Endodermal cell (in vitro differentiated cells): Measurements from ENCODE around the gene CD70. TPM values are rescaled to one million over a fixed set of nuclear protein-coding genes. Genes with fewer than 3 reads are reported as not detected.
A peak's percentile ranks its signal among the peaks of the same experiment; 100 is the strongest.
"Not testable (repeated sequence)": the region's sequence is repeated elsewhere in the genome, so short reads cannot be mapped to it uniquely, and the experiment has no call there.

ENCODE experiments used
- DNase-seq: peaks from one replicate; pipeline ENCODE4 v3.0.0-alpha.2; 2017
- H3K27ac ChIP-seq: 2 replicates; pipeline ENCODE4 v1.5.1; 2013; ENCODE audit warnings: mild to moderate bottlenecking, low read depth, low read length, moderate library complexity
- H3K27me3 ChIP-seq: 2 replicates; pipeline ENCODE4 v1.6.1; 2013; ENCODE audit warnings: mild to moderate bottlenecking, low read length, moderate library complexity; ENCODE audit not compliant: insufficient read depth, control insufficient read depth, poor library complexity, severe bottlenecking
- H3K36me3 ChIP-seq: 2 replicates; pipeline ENCODE4 v1.7.0; 2013; ENCODE audit warnings: mild to moderate bottlenecking, low read length, moderate library complexity; ENCODE audit not compliant: control insufficient read depth, insufficient read depth
- H3K4me1 ChIP-seq: one replicate; pipeline ENCODE4 v1.7.0; 2013; ENCODE audit warnings: low read length; ENCODE audit not compliant: control insufficient read depth, insufficient read depth
- H3K4me3 ChIP-seq: 2 replicates; pipeline ENCODE4 v1.5.1; 2013; ENCODE audit warnings: mild to moderate bottlenecking, low read length, moderate library complexity
- H3K9ac ChIP-seq: 2 replicates; pipeline ENCODE4 v1.6.1; 2013; ENCODE audit warnings: mild to moderate bottlenecking, low read length, moderate library complexity; ENCODE audit not compliant: poor library complexity, severe bottlenecking; ENCODE audit errors: extremely low read depth
- H3K9me3 ChIP-seq: 2 replicates; pipeline ENCODE4 v1.6.1; 2013; ENCODE audit warnings: mild to moderate bottlenecking, low read length, moderate library complexity; ENCODE audit not compliant: control insufficient read depth
- H3K27ac Mint-ChIP-seq: 2 replicates; pipeline ENCODE4 v1.8.0; 2020; ENCODE audit warnings: mixed read lengths
- H3K27me3 Mint-ChIP-seq: 2 replicates; pipeline ENCODE4 v1.8.0; 2021; ENCODE audit warnings: mild to moderate bottlenecking, mixed read lengths; ENCODE audit not compliant: insufficient read depth
- H3K36me3 Mint-ChIP-seq: 2 replicates; pipeline ENCODE4 v1.8.0; 2020; ENCODE audit warnings: low read depth, mixed read lengths
- H3K4me1 Mint-ChIP-seq: 2 replicates; pipeline ENCODE4 v1.8.0; 2020; ENCODE audit warnings: mixed read lengths
- H3K4me3 Mint-ChIP-seq: 2 replicates; pipeline ENCODE4 v1.8.0; 2020; ENCODE audit warnings: mild to moderate bottlenecking, moderate library complexity, mixed read lengths
- H3K9me3 Mint-ChIP-seq: 2 replicates; pipeline ENCODE4 v1.8.0; 2020; ENCODE audit warnings: mild to moderate bottlenecking, mixed read lengths
- WGBS, 2 experiments: methylation state at CpG; one replicate each; pipeline versions ENCODE4 v1.1.5 to v1.1.7; 2013; ENCODE audit warnings: missing lambda C conversion rate in 2 of 2, mixed read lengths in 1 of 2; ENCODE audit not compliant: insufficient coverage in 1 of 2, insufficient read length in 1 of 2; 5-methylcytosine and 5-hydroxymethylcytosine counted together
- long read RNA-seq, 4 experiments: library from polyadenylated mRNA in 2 of 4; library from RNA in 1 of 4; library from capped mRNA in 1 of 4; stranded (forward) in 3 of 4; unstranded in 1 of 4; transcript quantifications; one replicate each; pipeline ENCODE4 v2.0.0, GENCODE V29; 2020 to 2021; ENCODE audit warnings: inconsistent platforms in 1 of 4
- polyA plus RNA-seq, 2 experiments: library from polyadenylated mRNA; stranded (reverse); fragments of 50-300 nt; gene quantifications; one replicate each; pipeline ENCODE4 v1.2.3, GENCODE V29; 2013
- total RNA-seq, 2 donors: library from RNA; stranded (reverse); fragmentation: NEBNext Ultra II Directional in 1 of 2; extraction: Animal tissue kit (Norgen Biotek cat#: 25700) in 1 of 2; gene quantifications; 2 replicates in 1 of 2; 3 replicates in 1 of 2; pipeline ENCODE4 v1.2.1, GENCODE V29; 2021
- TF ChIP-seq, protein P1 (sequence below): fragments of 200-600 bp; sonication (generic); conservative IDR thresholded peaks from 2 replicates; pipeline ENCODE4 v1.5.0; 2021; ENCODE audit warnings: antibody characterized with exemption, mild to moderate bottlenecking

The CD70 gene, protein sequence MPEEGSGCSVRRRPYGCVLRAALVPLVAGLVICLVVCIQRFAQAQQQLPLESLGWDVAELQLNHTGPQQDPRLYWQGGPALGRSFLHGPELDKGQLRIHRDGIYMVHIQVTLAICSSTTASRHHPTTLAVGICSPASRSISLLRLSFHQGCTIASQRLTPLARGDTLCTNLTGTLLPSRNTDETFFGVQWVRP
- 1 to 10 TPM in 1 of 2 donors, under 1 TPM in 1; 0.92 to 1.8 TPM for total RNA-seq
- polyA plus RNA-seq (2013, experiment 1 of 2), result 0.43 TPM
- polyA plus RNA-seq (2013, experiment 2 of 2), result 0.62 TPM
- long read RNA-seq, experiment 1, partial matches to known transcripts, result 0 of 4 reads
- long read RNA-seq, experiment 1, other reads (novel, unspliced or antisense), result 4 of 4 reads
- long read RNA-seq, experiment 2, partial matches to known transcripts, result 52 of 126 reads
- long read RNA-seq, experiment 2, other reads (novel, unspliced or antisense), result 74 of 126 reads
- long read RNA-seq, experiment 3, partial matches to known transcripts, result 0 of 138 reads
- long read RNA-seq, experiment 3, other reads (novel, unspliced or antisense), result 138 of 138 reads
- long read RNA-seq, experiment 4, partial matches to known transcripts, result 8 of 31 reads
- long read RNA-seq, experiment 4, other reads (novel, unspliced or antisense), result 23 of 31 reads

- Mint-ChIP-seq H3K27me3 (peaks cover 95% of the 10 kb centered on the region), H3K36me3 (no peaks in the 10 kb centered on the region), H3K9me3 (peaks cover 9% of the 10 kb centered on the region), H3K4me3 (peak within 1 kb of the TSS; percentile 34), H3K4me1 (peaks cover 27% of the 10 kb centered on the region), H3K27ac (no peak within 1 kb of the TSS)
- H3K36me3 ChIP-seq, result no peaks in the 10 kb centered on the region
- H3K4me3 ChIP-seq, result no peak within 1 kb of the TSS
- H3K9ac ChIP-seq, result no peak within 1 kb of the TSS
- TF ChIP-seq, protein P1, sequence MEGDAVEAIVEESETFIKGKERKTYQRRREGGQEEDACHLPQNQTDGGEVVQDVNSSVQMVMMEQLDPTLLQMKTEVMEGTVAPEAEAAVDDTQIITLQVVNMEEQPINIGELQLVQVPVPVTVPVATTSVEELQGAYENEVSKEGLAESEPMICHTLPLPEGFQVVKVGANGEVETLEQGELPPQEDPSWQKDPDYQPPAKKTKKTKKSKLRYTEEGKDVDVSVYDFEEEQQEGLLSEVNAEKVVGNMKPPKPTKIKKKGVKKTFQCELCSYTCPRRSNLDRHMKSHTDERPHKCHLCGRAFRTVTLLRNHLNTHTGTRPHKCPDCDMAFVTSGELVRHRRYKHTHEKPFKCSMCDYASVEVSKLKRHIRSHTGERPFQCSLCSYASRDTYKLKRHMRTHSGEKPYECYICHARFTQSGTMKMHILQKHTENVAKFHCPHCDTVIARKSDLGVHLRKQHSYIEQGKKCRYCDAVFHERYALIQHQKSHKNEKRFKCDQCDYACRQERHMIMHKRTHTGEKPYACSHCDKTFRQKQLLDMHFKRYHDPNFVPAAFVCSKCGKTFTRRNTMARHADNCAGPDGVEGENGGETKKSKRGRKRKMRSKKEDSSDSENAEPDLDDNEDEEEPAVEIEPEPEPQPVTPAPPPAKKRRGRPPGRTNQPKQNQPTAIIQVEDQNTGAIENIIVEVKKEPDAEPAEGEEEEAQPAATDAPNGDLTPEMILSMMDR, result no peak
- DNase-seq, result peak; percentile 91
- peaks cover 57% of the 10 kb centered on the region for H3K27me3 ChIP-seq
- WGBS, 2 experiments, result 0 to 45% methylated on average over 4 to 35 of the region's 35 CpGs
- H3K27ac ChIP-seq, result no peak within 1 kb of the TSS
- H3K9me3 ChIP-seq, result peaks cover 5% of the 10 kb centered on the region
- H3K4me1 ChIP-seq, result no peaks in the 10 kb centered on the region
These were observed at the start of gene CD70 for GRCh38 chr19:6590827-6591319. Gene CD70 (minus strand): TSS chr19:6591150. CDS start chr19:6591002, 148 bp downstream.

DNA sequence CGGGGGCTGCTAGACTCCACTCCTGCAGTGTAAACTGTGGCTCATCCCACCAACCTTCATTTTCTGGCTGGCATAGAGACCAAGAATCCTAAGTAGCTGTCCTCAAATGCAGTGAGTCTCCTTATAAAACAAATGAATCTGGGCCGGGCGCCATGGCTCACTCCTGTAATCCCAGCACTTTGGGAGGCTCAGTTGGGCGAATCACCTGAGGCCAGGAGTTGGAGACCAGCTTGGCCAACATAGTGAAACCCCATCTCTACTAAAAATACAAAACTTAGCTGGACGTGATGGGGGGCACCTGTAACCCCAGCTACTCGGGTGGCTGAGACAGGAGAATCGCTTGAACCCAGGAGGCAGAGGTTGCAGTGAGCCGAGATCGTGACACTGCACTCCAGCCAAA, 49.4 kb upstream of the CD70 start:
- not testable (repeated sequence) for H3K27me3 ChIP-seq, H3K9ac ChIP-seq, H3K36me3 ChIP-seq, H3K36me3 Mint-ChIP-seq, H3K4me1 Mint-ChIP-seq, H3K4me3 ChIP-seq, H3K9me3 Mint-ChIP-seq, H3K27ac Mint-ChIP-seq, H3K4me1 ChIP-seq, H3K27ac ChIP-seq, H3K27me3 Mint-ChIP-seq, DNase-seq, H3K4me3 Mint-ChIP-seq
- 80 to 87% methylated on average over 2 to 9 of the region's 9 CpGs for WGBS, 2 experiments
- peaks cover 19% of the 10 kb centered on the region for H3K9me3 ChIP-seq

DNA sequence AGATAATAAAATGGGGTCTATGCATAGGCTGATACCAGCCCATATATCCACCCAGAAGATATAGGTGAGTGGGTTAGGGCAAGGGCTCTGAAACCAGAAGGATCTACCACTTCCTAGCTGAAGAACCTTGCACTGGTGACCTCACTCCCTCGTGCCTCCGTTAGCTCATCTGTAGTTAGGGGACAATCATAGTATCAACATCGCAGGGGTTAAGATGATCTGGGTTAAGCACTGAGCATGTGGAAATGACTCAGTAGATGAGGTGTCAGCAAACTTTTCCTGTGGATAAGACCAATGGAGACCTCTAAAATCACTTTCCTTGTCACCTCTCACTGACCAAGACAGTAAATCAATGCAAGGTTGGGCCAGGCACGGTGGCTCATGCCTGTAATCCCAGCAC, 48.5 kb upstream of the CD70 start:
- H3K4me1 Mint-ChIP-seq, result no peaks in the 10 kb centered on the region
- Histone ChIP-seq H3K27me3 (no peaks in the 10 kb centered on the region), H3K9me3 (peaks cover 16% of the 10 kb centered on the region), H3K4me3 (no peak overlapping the region), H3K27ac (no peak overlapping the region), H3K9ac (no peak overlapping the region), H3K4me1 (no peaks in the 10 kb centered on the region), H3K36me3 (no peaks in the 10 kb centered on the region)
- TF ChIP-seq, protein P1, result no peak
- 87 to 88% methylated on average over 3 to 4 of the region's 4 CpGs for WGBS, 2 experiments
- H3K36me3 Mint-ChIP-seq, result no peaks in the 10 kb centered on the region
- H3K27ac Mint-ChIP-seq, result no peak overlapping the region
- peaks cover 5% of the 10 kb centered on the region for H3K9me3 Mint-ChIP-seq
- no peak overlapping the region for H3K4me3 Mint-ChIP-seq
- peaks cover 2% of the 10 kb centered on the region for H3K27me3 Mint-ChIP-seq
- DNase-seq, result no peak

GRCh38 chr19:6633456-6633813, 42.5 kb upstream of the CD70 start:
- H3K27ac Mint-ChIP-seq, DNase-seq, H3K4me1 Mint-ChIP-seq, H3K27ac ChIP-seq, H3K36me3 ChIP-seq, H3K36me3 Mint-ChIP-seq, H3K4me3 Mint-ChIP-seq, H3K27me3 Mint-ChIP-seq, H3K27me3 ChIP-seq, H3K4me3 ChIP-seq, H3K9ac ChIP-seq, H3K4me1 ChIP-seq: not testable (repeated sequence)
- WGBS, 2 experiments, result 90% methylated on average over 4 of the region's 4 CpGs; no CpG with 5 or more reads in 1 of the 2 experiments
- H3K9me3 ChIP-seq, result peaks cover 30% of the 10 kb centered on the region
- H3K9me3 Mint-ChIP-seq, result peaks cover 31% of the 10 kb centered on the region
